T47D (cell line): Measurements from ENCODE around the gene MRPS11.
"Not testable (repeated sequence)": the region's sequence is repeated elsewhere in the genome, so short reads cannot be mapped to it uniquely, and the experiment has no call there.

Source experiments
- DNase-seq, 2 experiments: peaks; one replicate each; pipeline versions ENCODE4 v3.0.0 to v3.0.0-alpha.2; 2011 to 2012; ENCODE audit warnings: low read depth in 1 of 2, low spot score in 1 of 2
- JUND ChIP-seq: IDR thresholded peaks from 2 replicates; pipeline ENCODE4 v1.6.1; 2012; ENCODE audit warnings: low read depth
- in situ Hi-C: cut with HindIII; loops from 2 replicates; pipeline ENCODE4 v1.10.0; 2016; ENCODE audit warnings: low sequenced_read_pairs, low pct_unique_long_range_greater_than_20kb

Gene MRPS11

GRCh38 chr15:88511161-88511560 is 43.7 kb downstream of the MRPS11 start:
- DNase-seq = no peak
- in situ Hi-C loops = no loop called here
- TF ChIP-seq JUND = no peak

DNA sequence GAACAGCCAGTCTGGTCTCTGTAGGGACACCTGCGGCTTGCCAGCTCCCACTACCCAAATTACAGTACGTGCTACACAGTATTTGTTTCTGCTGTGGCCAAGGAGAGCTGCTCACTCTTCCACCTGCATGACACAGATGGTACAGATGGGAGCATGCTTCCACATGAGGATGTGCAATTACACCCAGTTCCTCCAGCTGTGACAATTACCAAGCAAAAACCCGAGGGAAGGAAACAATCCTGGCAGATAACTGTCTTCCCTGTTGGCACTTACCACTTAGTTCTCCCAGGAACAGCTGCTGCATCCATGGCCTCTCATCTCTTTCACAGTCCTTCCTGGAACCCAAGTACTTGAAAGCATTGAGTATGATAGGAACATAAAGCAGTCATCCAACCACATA is 44.6 kb downstream of the MRPS11 start:
- in situ Hi-C loops = no loop called here
- no peak for DNase-seq
- TF ChIP-seq JUND = no peak

GRCh38 chr15:88512601-88513000 is 45.1 kb downstream of the MRPS11 start:
- DNase-seq = no peak
- in situ Hi-C loops = no loop called here
- no peak for TF ChIP-seq JUND

- no peak for DNase-seq
- TF ChIP-seq JUND = no peak
- in situ Hi-C loops = no loop called here
These were observed 45.7 kb downstream of the MRPS11 start for GRCh38 chr15:88513195-88513594.

DNA sequence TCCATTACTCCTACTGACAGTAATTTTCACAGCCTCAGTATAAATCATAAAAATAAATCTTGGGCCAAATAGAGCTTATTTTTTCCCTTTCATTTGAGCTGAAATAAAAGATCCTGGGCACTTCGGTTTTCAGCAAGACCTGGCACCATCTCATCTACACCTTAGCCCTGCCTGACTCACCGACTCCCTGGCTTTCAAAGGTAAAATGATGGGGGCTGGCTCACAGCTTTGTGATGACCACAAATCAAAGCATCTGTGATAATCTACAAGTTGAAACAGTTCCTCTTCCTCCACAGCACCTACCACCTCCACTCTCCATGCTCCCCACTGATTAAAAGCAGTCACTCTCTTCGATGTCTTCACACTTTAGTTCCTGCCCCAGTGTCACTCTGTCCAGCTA is 51.4 kb downstream of the MRPS11 start:
- no peak for TF ChIP-seq JUND
- DNase-seq = no peak
- in situ Hi-C loops = no loop called here

GRCh38 chr15:88524094-88524493 is 56.6 kb downstream of the MRPS11 start:
- DNase-seq = not testable (repeated sequence)

GRCh38 chr15:88525418-88525817 is 57.9 kb downstream of the MRPS11 start:
- TF ChIP-seq JUND = no peak
- in situ Hi-C loops = no loop called here
- DNase-seq = no peak

More at GRCh38 chr15:88524094-88524493, 56.6 kb downstream of the MRPS11 start:
- in situ Hi-C loops = not testable (repeated sequence)

GRCh38 chr15:88526247-88526879 is 58.9 kb downstream of the MRPS11 start:
- in situ Hi-C loops = no loop called here
- DNase-seq = no peak
- no peak for TF ChIP-seq JUND

DNA sequence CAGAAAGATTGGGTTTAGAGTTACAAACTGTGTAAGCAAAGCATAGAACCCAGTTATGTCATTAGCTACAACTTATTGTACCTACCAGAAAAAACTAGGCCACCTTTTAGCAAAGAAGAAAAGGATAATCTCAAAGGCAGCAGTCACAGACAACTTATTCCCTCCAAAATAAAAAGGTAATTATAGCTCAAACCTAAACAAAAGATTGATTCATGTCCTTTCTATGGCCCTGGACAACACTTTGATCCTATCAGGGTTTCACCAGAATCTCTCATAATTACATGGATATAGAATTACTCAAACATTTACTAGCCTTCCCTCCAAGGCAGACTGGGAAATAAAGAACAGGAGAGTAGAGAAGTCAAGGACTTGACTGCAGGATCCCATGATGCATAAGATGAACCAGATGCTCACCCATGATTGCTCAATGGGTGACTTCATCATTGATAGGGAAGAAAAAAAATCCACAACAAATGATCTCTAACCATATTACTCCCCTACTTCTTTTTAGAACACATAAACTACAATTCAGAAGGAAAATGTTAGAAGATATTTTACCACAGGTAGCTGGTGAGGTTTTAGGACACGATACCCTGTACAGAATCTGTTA is 61.6 kb downstream of the MRPS11 start:
- DNase-seq = no peak
- in situ Hi-C loops = no loop called here
- no peak for TF ChIP-seq JUND
